AG09309 (cell line): ENCODE data around the gene PLEKHG7.

Experiments used
- DNase-seq: peaks from one replicate; pipeline ENCODE4 v3.0.0-alpha.2; 2010; ENCODE audit warnings: low read depth
- H3K4me3 ChIP-seq: 2 replicates; pipeline ENCODE4 v1.5.1; 2011; ENCODE audit warnings: mild to moderate bottlenecking, low read depth, low read length, moderate library complexity; ENCODE audit not compliant: control insufficient read depth
- CTCF ChIP-seq: IDR thresholded peaks from 2 replicates; pipeline ENCODE4 v1.5.1; 2011; ENCODE audit warnings: mild to moderate bottlenecking, low read depth, low read length, inconsistent platforms; ENCODE audit not compliant: insufficient read depth, control insufficient read depth; ENCODE audit errors: missing control alignments

Gene PLEKHG7

GRCh38 chr12:92757597-92758121 is 54.9 kb downstream of the PLEKHG7 start:
- H3K4me3 ChIP-seq = no peak overlapping the region
- TF ChIP-seq CTCF = no peak
- no peak for DNase-seq

GRCh38 chr12:92759634-92760268 is 57.0 kb downstream of the PLEKHG7 start:
- peak; percentile 79 for DNase-seq
- no peak overlapping the region for H3K4me3 ChIP-seq
- no peak for TF ChIP-seq CTCF

DNA sequence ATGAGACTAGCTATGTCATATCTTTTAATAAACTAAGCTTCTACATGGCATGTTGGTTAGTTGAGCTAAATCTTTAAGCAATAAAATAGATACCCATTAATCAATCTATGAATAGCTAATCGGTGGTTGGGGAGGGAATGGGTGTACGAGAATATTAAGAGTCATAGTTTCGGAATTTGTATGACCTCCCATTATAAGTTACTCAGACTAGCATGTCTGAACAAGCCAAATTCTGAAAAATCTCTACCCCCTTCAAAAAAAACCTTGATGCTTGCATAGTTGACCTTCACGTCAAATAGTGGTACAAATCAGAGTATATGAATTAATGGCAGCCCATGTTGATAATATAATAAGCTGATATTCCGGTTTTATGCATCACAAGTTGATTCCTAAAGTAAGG is 60.0 kb downstream of the PLEKHG7 start:
- no peak for TF ChIP-seq CTCF
- no peak for DNase-seq
- no peak overlapping the region for H3K4me3 ChIP-seq

DNA sequence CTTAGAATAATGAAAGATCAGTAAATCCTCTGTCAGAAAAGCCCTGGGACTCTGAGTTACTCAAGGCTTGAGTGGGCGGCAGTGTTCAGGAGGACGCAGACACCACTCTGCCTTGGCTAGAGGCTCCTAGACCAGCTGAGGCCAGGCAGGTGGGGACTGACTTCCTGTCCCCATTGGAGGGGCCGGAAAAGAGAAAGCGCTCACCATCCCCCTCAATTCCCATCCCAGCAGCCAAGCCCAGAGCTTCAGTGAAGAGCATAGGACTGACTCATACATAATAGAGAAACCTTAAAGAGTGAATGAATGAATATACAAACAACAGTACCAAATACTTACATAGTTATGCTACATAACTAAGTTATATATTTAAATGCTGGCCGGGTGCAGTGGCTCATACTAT is 62.0 kb downstream of the PLEKHG7 start:
- H3K4me3 ChIP-seq = no peak overlapping the region
- TF ChIP-seq CTCF = no peak
- DNase-seq = no peak

GRCh38 chr12:92765871-92766270 is 63.1 kb downstream of the PLEKHG7 start:
- no peak for TF ChIP-seq CTCF
- DNase-seq = no peak
- no peak overlapping the region for H3K4me3 ChIP-seq

GRCh38 chr12:92769124-92769901 is 66.5 kb downstream of the PLEKHG7 start:
- H3K4me3 ChIP-seq = no peak overlapping the region
- no peak for DNase-seq
- TF ChIP-seq CTCF = no peak
